Smooth muscle cell (in vitro differentiated cells): ENCODE measurements around the gene KCNMB2. TPM values are rescaled to one million over a fixed set of nuclear protein-coding genes. Genes with fewer than 3 reads are reported as not detected.

ENCODE experiments used
- DNase-seq: peaks from one replicate; lab custom pipeline; 2025; ENCODE audit not compliant: unreplicated experiment; lab: John Stamatoyannopoulos, UW
- H2AFZ ChIP-seq: fragments of 200-600 bp; sonication (generic); 2 replicates; pipeline ENCODE4 v1.6.0; 2016; ENCODE audit warnings: antibody characterized with exemption, low read depth, mild to moderate bottlenecking
- H3F3A ChIP-seq: fragments of 200-600 bp; sonication (generic); 2 replicates; pipeline ENCODE4 v1.6.0; 2017; ENCODE audit warnings: antibody characterized with exemption, low read depth
- H3K27ac ChIP-seq: fragments of 200-600 bp; sonication (generic); 2 replicates; pipeline ENCODE4 v1.5.1; 2016; ENCODE audit warnings: low read depth, mild to moderate bottlenecking
- H3K27me3 ChIP-seq: fragments of 200-600 bp; sonication (generic); 2 replicates; pipeline ENCODE4 v1.6.1; 2016; ENCODE audit warnings: low read depth, mild to moderate bottlenecking
- H3K36me3 ChIP-seq: fragments of 200-600 bp; sonication (generic); 2 replicates; pipeline ENCODE4 v1.5.1; 2016; ENCODE audit warnings: low read depth
- H3K4me1 ChIP-seq: fragments of 200-600 bp; sonication (generic); 2 replicates; pipeline ENCODE4 v1.5.1; 2016; ENCODE audit warnings: low read depth
- H3K4me2 ChIP-seq: fragments of 200-600 bp; sonication (generic); 2 replicates; pipeline ENCODE4 v1.6.0; 2016; ENCODE audit warnings: mild to moderate bottlenecking
- H3K4me3 ChIP-seq: fragments of 200-600 bp; sonication (generic); 2 replicates; pipeline ENCODE4 v1.5.1; 2016; ENCODE audit warnings: mild to moderate bottlenecking
- H3K79me2 ChIP-seq: fragments of 200-600 bp; sonication (generic); 2 replicates; pipeline ENCODE4 v1.6.0; 2016; ENCODE audit warnings: low read depth, mild to moderate bottlenecking
- H3K9ac ChIP-seq: fragments of 200-600 bp; sonication (generic); 2 replicates; pipeline ENCODE4 v1.6.0; 2016; ENCODE audit warnings: low read depth
- H3K9me3 ChIP-seq: fragments of 200-600 bp; sonication (generic); replicated peaks from 2 replicates; pipeline ENCODE4 v1.5.1; 2016; ENCODE audit warnings: low read depth
- H4K20me1 ChIP-seq: fragments of 200-600 bp; sonication (generic); 2 replicates; pipeline ENCODE4 v1.6.0; 2016; ENCODE audit warnings: low read depth
- CTCF ChIP-seq: fragments of 200-600 bp; sonication (generic); IDR thresholded peaks from 2 replicates; pipeline ENCODE4 v1.5.1; 2017; ENCODE audit warnings: borderline replicate concordance, mild to moderate bottlenecking, antibody characterized with exemption; ENCODE audit not compliant: insufficient read depth, poor library complexity, severe bottlenecking
- WGBS: methylation state at CpG from one replicate; pipeline ENCODE4 v1.1.7; 2016; ENCODE audit warnings: low lambda C conversion rate; 5-methylcytosine and 5-hydroxymethylcytosine counted together
- polyA plus RNA-seq: library from polyadenylated mRNA; unstranded; fragments of >200 nt; fragmentation: Nextera tagmentation; extraction: Ambion mirVana; gene quantifications from 2 replicates; pipeline ENCODE4 v1.2.1, GENCODE V29; 2016
- total RNA-seq: library from RNA; depleted of rRNA; stranded (reverse); fragments of >200 nt; gene quantifications from 2 replicates; pipeline ENCODE4 v1.2.3, GENCODE V29; 2014

Gene KCNMB2
- total and polyA plus RNA-seq, 2 experiments from 2014 or later, result 0.09 TPM; not detected in 1

- Histone ChIP-seq H3K27me3 (no peaks in the 10 kb centered on the region), H3K4me3 (no peak overlapping the region), H3F3A (no peaks in the 10 kb centered on the region), H4K20me1 (no peaks in the 10 kb centered on the region), H3K4me1 (no peaks in the 10 kb centered on the region), H3K36me3 (no peaks in the 10 kb centered on the region), H3K9me3 (no peaks in the 10 kb centered on the region), H3K9ac (no peak overlapping the region), H3K27ac (no peak overlapping the region), H3K79me2 (no peaks in the 10 kb centered on the region), H2AFZ (no peak overlapping the region), H3K4me2 (no peak overlapping the region)
- DNase-seq, result no peak
- TF ChIP-seq CTCF, result no peak
Observed at GRCh38 chr3:178767581-178767980, 231.3 kb downstream of the KCNMB2 start.

- no peaks in the 10 kb centered on the region for H3K9me3 ChIP-seq
- H2AFZ ChIP-seq, result no peak overlapping the region
- TF ChIP-seq CTCF, result no peak
- H3K79me2 ChIP-seq, result no peaks in the 10 kb centered on the region
- H3K4me2 ChIP-seq, result no peak overlapping the region
- H3K27me3 ChIP-seq, result no peaks in the 10 kb centered on the region
- H4K20me1 ChIP-seq, result no peaks in the 10 kb centered on the region
- no peaks in the 10 kb centered on the region for H3K4me1 ChIP-seq
- no peak overlapping the region for H3K4me3 ChIP-seq
- no peak overlapping the region for H3K9ac ChIP-seq
- no peaks in the 10 kb centered on the region for H3F3A ChIP-seq
- H3K36me3 ChIP-seq, result no peaks in the 10 kb centered on the region
- 85% methylated on average over 5 of the region's 5 CpGs for WGBS
- DNase-seq, result no peak
- no peak overlapping the region for H3K27ac ChIP-seq
Observed at GRCh38 chr3:178768072-178768864, 232.0 kb downstream of the KCNMB2 start.

GRCh38 chr3:178771511-178771910, 235.3 kb downstream of the KCNMB2 start:
- Histone ChIP-seq H3F3A (no peaks in the 10 kb centered on the region), H3K4me3 (no peak overlapping the region), H3K4me1 (no peaks in the 10 kb centered on the region), H3K9ac (no peak overlapping the region), H3K27me3 (no peaks in the 10 kb centered on the region), H3K9me3 (no peaks in the 10 kb centered on the region), H2AFZ (no peak overlapping the region), H4K20me1 (no peaks in the 10 kb centered on the region), H3K27ac (no peak overlapping the region), H3K36me3 (no peaks in the 10 kb centered on the region), H3K4me2 (no peak overlapping the region), H3K79me2 (no peaks in the 10 kb centered on the region)
- no peak for DNase-seq
- WGBS, result 90% methylated on average over 3 of the region's 3 CpGs
- no peak for TF ChIP-seq CTCF

- H3K4me1 ChIP-seq, result no peaks in the 10 kb centered on the region
- H3K9ac ChIP-seq, result no peak overlapping the region
- H3K27me3 ChIP-seq, result no peaks in the 10 kb centered on the region
- H3F3A ChIP-seq, result peaks cover 3% of the 10 kb centered on the region
- H2AFZ ChIP-seq, result no peak overlapping the region
- H3K9me3 ChIP-seq, result no peaks in the 10 kb centered on the region
- no peak for DNase-seq
- H3K4me2 ChIP-seq, result no peak overlapping the region
- H3K4me3 ChIP-seq, result no peak overlapping the region
- no peak for TF ChIP-seq CTCF
- H4K20me1 ChIP-seq, result no peaks in the 10 kb centered on the region
- no peaks in the 10 kb centered on the region for H3K36me3 ChIP-seq
- no peak overlapping the region for H3K27ac ChIP-seq
- 92% methylated on average over 4 of the region's 4 CpGs for WGBS
- H3K79me2 ChIP-seq, result no peaks in the 10 kb centered on the region
Observed at GRCh38 chr3:178772746-178773145, 236.5 kb downstream of the KCNMB2 start.
